Neural cell (in vitro differentiated cells): ENCODE measurements around the gene SLC30A9. TPM values are rescaled to one million over a fixed set of nuclear protein-coding genes. Genes with fewer than 3 reads are reported as not detected.

Experiments
- H2AFZ ChIP-seq: fragments of 200-600, 300-800 bp; sonication (generic), shearing (Covaris generic); 2 replicates; pipeline ENCODE4 v1.6.0; 2014; ENCODE audit warnings: low read depth, mild to moderate bottlenecking, antibody characterized with exemption, low read length, moderate library complexity
- H3F3A ChIP-seq: fragments of 200-600 bp; shearing (Covaris generic); 2 replicates; pipeline ENCODE4 v1.6.1; 2016; ENCODE audit warnings: mild to moderate bottlenecking, moderate library complexity, mixed read lengths, antibody characterized with exemption, low read length; ENCODE audit not compliant: insufficient read depth, poor library complexity, severe bottlenecking
- H3K27ac ChIP-seq: fragments of 200-600, 300-800 bp; sonication (generic), shearing (Covaris generic); 2 replicates; pipeline ENCODE4 v1.5.1; 2014; ENCODE audit warnings: mild to moderate bottlenecking, low read length, moderate library complexity
- H3K27me3 ChIP-seq: fragments of 300-800, 200-600 bp; sonication (generic), shearing (Covaris generic); 2 replicates; pipeline ENCODE4 v1.6.0; 2014; ENCODE audit warnings: mild to moderate bottlenecking, low read depth, low read length, moderate library complexity; ENCODE audit not compliant: insufficient read depth
- H3K36me3 ChIP-seq: fragments of 300-800, 200-600 bp; sonication (generic), shearing (Covaris generic); 2 replicates; pipeline ENCODE4 v1.5.1; 2014; ENCODE audit warnings: mild to moderate bottlenecking, antibody characterized with exemption, low read length, moderate library complexity; ENCODE audit not compliant: insufficient read depth
- H3K4me2 ChIP-seq: fragments of 300-800, 200-600 bp; sonication (generic), shearing (Covaris generic); 2 replicates; pipeline ENCODE4 v1.6.0; 2014; ENCODE audit warnings: mild to moderate bottlenecking, low read length
- H3K4me3 ChIP-seq: fragments of 300-800, 200-600 bp; sonication (generic), shearing (Covaris generic); 2 replicates; pipeline ENCODE4 v1.5.1; 2014; ENCODE audit warnings: mild to moderate bottlenecking, low read length, moderate library complexity
- H3K79me2 ChIP-seq: fragments of 200-600 bp; shearing (Covaris generic); replicated peaks from 2 replicates; pipeline ENCODE4 v1.6.0; 2014; ENCODE audit warnings: mild to moderate bottlenecking, low read length, moderate library complexity; ENCODE audit not compliant: insufficient read depth
- H3K9ac ChIP-seq: fragments of 300-800, 200-600 bp; sonication (generic), shearing (Covaris generic); 2 replicates; pipeline ENCODE4 v1.6.1; 2016; ENCODE audit warnings: mild to moderate bottlenecking, low read length, mixed read lengths
- H3K9me2 ChIP-seq: fragments of 200-600 bp; shearing (Covaris generic); 2 replicates; pipeline ENCODE4 v1.6.1; 2016; ENCODE audit warnings: mild to moderate bottlenecking, low read length, mixed read lengths; ENCODE audit not compliant: insufficient read depth
- H3K9me3 ChIP-seq: fragments of 200-600, 300-800 bp; sonication (generic), shearing (Covaris generic); 2 replicates; pipeline ENCODE4 v1.6.1; 2016; ENCODE audit warnings: mild to moderate bottlenecking, mixed run types, low read length, moderate library complexity, mixed read lengths
- H4K20me1 ChIP-seq: fragments of 200-600 bp; shearing (Covaris generic); 2 replicates; pipeline ENCODE4 v1.6.1; 2016; ENCODE audit warnings: mild to moderate bottlenecking, mixed run types; ENCODE audit not compliant: insufficient read depth
- EP300 ChIP-seq: fragments of 450-650 bp; conservative IDR thresholded peaks from 2 replicates; pipeline ENCODE4 v1.6.1; 2014; ENCODE audit warnings: antibody characterized with exemption, mild to moderate bottlenecking, moderate library complexity; ENCODE audit not compliant: poor library complexity, severe bottlenecking
- EZH2 ChIP-seq: fragments of 200-600, 300-800 bp; shearing (Covaris generic), sonication (generic); IDR thresholded peaks from 2 replicates; pipeline ENCODE4 v1.6.1; 2014; ENCODE audit warnings: antibody characterized with exemption, low read length, borderline replicate concordance, mild to moderate bottlenecking; ENCODE audit not compliant: insufficient read depth, poor library complexity, severe bottlenecking
- MXI1 ChIP-seq: fragments of 450-650 bp; conservative IDR thresholded peaks from 2 replicates; pipeline ENCODE4 v1.6.1; 2014; ENCODE audit warnings: antibody characterized with exemption, mild to moderate bottlenecking; ENCODE audit not compliant: poor library complexity, severe bottlenecking
- POLR2AphosphoS5 ChIP-seq: IDR thresholded peaks from 2 replicates; pipeline ENCODE4 v1.6.1; 2012
- RAD21 ChIP-seq: fragments of 450-650 bp; conservative IDR thresholded peaks from 2 replicates; pipeline ENCODE4 v1.6.1; 2014; ENCODE audit warnings: antibody characterized with exemption, mild to moderate bottlenecking, moderate library complexity
- SMC3 ChIP-seq: fragments of 450-650 bp; conservative IDR thresholded peaks from 2 replicates; pipeline ENCODE4 v1.6.1; 2014; ENCODE audit warnings: antibody characterized with exemption, mild to moderate bottlenecking, moderate library complexity; ENCODE audit not compliant: poor library complexity
- TAF1 ChIP-seq: IDR thresholded peaks from 2 replicates; pipeline ENCODE4 v1.6.1; 2012; ENCODE audit warnings: low read depth
- polyA plus RNA-seq: library from polyadenylated mRNA; depleted of rRNA; stranded (reverse); fragments of >200 nt; gene quantifications from 2 replicates; pipeline ENCODE4 v1.2.3, GENCODE V29; 2014
- TF ChIP-seq, protein P1 (sequence below): IDR thresholded peaks from 2 replicates; pipeline ENCODE4 v1.6.1; 2012; ENCODE audit warnings: borderline replicate concordance
- TF ChIP-seq, protein P2 (sequence below): fragments of 450-650 bp; IDR thresholded peaks from 2 replicates; pipeline ENCODE4 v1.5.1; 2014; ENCODE audit warnings: antibody characterized with exemption, mild to moderate bottlenecking, moderate library complexity; ENCODE audit not compliant: poor library complexity, severe bottlenecking

The SLC30A9 gene
- polyA plus RNA-seq, 1 donor from 2014 or later, result 109 TPM

DNA sequence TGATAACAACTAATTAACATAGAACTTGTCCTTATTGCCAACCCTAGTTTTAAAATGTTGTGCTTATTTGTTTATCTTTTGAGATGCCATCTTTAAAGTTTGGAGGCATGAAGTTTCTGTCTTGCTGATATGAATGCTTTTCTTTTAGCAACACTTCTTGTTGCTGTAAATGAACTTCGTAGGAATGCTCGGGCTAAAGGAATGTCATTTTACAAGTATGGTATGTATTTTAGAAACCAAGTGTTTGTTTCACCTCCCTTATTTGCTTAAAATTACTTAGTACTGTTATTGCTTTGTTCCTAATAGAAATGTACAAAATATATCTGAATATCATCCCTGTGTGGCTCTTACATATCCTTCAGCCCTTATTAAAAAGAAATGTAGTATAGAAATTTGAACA is 76.1 kb downstream of the SLC30A9 start:
- Histone ChIP-seq H4K20me1 (no peaks in the 10 kb centered on the region), H3F3A (no peaks in the 10 kb centered on the region), H3K27me3 (no peaks in the 10 kb centered on the region), H3K9me3 (no peaks in the 10 kb centered on the region), H3K4me3 (no peak overlapping the region), H3K79me2 (no peaks in the 10 kb centered on the region), H3K36me3 (peaks cover 14% of the 10 kb centered on the region), H3K4me2 (no peak overlapping the region), H3K9me2 (no peaks in the 10 kb centered on the region), H2AFZ (no peak overlapping the region), H3K9ac (no peak overlapping the region), H3K27ac (no peak overlapping the region)
- TF ChIP-seq SMC3 (no peak), MXI1 (no peak), TAF1 (no peak), RAD21 (no peak), EZH2 (no peak), EP300 (no peak), POLR2AphosphoS5 (no peak)
- TF ChIP-seq, protein P1, sequence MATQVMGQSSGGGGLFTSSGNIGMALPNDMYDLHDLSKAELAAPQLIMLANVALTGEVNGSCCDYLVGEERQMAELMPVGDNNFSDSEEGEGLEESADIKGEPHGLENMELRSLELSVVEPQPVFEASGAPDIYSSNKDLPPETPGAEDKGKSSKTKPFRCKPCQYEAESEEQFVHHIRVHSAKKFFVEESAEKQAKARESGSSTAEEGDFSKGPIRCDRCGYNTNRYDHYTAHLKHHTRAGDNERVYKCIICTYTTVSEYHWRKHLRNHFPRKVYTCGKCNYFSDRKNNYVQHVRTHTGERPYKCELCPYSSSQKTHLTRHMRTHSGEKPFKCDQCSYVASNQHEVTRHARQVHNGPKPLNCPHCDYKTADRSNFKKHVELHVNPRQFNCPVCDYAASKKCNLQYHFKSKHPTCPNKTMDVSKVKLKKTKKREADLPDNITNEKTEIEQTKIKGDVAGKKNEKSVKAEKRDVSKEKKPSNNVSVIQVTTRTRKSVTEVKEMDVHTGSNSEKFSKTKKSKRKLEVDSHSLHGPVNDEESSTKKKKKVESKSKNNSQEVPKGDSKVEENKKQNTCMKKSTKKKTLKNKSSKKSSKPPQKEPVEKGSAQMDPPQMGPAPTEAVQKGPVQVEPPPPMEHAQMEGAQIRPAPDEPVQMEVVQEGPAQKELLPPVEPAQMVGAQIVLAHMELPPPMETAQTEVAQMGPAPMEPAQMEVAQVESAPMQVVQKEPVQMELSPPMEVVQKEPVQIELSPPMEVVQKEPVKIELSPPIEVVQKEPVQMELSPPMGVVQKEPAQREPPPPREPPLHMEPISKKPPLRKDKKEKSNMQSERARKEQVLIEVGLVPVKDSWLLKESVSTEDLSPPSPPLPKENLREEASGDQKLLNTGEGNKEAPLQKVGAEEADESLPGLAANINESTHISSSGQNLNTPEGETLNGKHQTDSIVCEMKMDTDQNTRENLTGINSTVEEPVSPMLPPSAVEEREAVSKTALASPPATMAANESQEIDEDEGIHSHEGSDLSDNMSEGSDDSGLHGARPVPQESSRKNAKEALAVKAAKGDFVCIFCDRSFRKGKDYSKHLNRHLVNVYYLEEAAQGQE, result no peak
- TF ChIP-seq, protein P2, sequence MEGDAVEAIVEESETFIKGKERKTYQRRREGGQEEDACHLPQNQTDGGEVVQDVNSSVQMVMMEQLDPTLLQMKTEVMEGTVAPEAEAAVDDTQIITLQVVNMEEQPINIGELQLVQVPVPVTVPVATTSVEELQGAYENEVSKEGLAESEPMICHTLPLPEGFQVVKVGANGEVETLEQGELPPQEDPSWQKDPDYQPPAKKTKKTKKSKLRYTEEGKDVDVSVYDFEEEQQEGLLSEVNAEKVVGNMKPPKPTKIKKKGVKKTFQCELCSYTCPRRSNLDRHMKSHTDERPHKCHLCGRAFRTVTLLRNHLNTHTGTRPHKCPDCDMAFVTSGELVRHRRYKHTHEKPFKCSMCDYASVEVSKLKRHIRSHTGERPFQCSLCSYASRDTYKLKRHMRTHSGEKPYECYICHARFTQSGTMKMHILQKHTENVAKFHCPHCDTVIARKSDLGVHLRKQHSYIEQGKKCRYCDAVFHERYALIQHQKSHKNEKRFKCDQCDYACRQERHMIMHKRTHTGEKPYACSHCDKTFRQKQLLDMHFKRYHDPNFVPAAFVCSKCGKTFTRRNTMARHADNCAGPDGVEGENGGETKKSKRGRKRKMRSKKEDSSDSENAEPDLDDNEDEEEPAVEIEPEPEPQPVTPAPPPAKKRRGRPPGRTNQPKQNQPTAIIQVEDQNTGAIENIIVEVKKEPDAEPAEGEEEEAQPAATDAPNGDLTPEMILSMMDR, result no peak

DNA sequence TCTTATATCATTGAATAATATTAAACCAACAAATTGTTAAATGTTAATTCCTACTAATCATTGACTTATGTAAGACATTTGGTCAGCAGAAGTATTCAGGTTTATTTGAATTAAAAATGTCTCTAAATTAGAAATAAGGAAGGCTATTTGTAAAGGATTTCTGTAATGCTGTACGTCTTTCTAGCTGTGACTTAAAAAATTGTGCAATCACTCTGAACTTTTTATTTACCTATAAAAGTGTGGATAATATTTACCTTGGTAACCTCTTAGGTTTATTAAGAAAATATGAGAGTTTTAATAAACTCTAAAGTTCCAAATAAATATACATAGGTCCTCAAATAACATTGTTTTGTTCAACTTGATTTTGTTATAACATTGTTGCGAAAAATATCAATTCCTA is 76.9 kb downstream of the SLC30A9 start:
- Histone ChIP-seq H3K27ac (no peak overlapping the region), H3K9me2 (no peaks in the 10 kb centered on the region), H3K36me3 (peaks cover 14% of the 10 kb centered on the region), H3K4me2 (no peak overlapping the region), H4K20me1 (no peaks in the 10 kb centered on the region), H3K4me3 (no peak overlapping the region), H3K9ac (no peak overlapping the region), H3F3A (no peaks in the 10 kb centered on the region), H3K79me2 (no peaks in the 10 kb centered on the region), H3K27me3 (no peaks in the 10 kb centered on the region), H2AFZ (no peak overlapping the region), H3K9me3 (no peaks in the 10 kb centered on the region)
- TF ChIP-seq POLR2AphosphoS5 (no peak), TAF1 (no peak), RAD21 (no peak), EZH2 (no peak), EP300 (no peak), MXI1 (no peak), SMC3 (no peak)
- TF ChIP-seq, protein P2, result no peak
- TF ChIP-seq, protein P1, result no peak
